ENCODE measurements around the gene ZYX.
"Not testable (repeated sequence)": the region's sequence is repeated elsewhere in the genome, so short reads cannot be mapped to it uniquely, and the experiment has no call there.

- not testable (repeated sequence) for TF ChIP-seq CTCF (IDR thresholded peaks at IDR 0.05; ENCODE audit: insufficient read depth, low read length); POLR2AphosphoS5 (IDR thresholded peaks at IDR 0.05; ENCODE audit: low read depth); REST (IDR thresholded peaks at IDR 0.05; ENCODE audit: insufficient replicate concordance, low read depth); SPI1 (IDR thresholded peaks at IDR 0.05; ENCODE audit: borderline replicate concordance, low read depth); GABPA (IDR thresholded peaks at IDR 0.05; ENCODE audit: low read depth)
Observed at GRCh38 chr7:143415209-143415608, 34.1 kb downstream of the ZYX start.
